Measurements from ENCODE around the gene DLL3. TPM values are rescaled to one million over a fixed set of nuclear protein-coding genes. Genes with fewer than 3 reads are reported as not detected.

Gene DLL3
- total and polyA plus RNA-seq, 2 experiments from 2014 or later: 1.1 to 1.6 TPM

- Histone ChIP-seq H3K27ac (no peak overlapping the region), H3K36me3 (replicated peaks; ENCODE audit: insufficient read depth, low read depth) (no peaks in the 10 kb centered on the region), H3K9me3 (ENCODE audit: low read depth) (no peaks in the 10 kb centered on the region), H2AFZ (no peak overlapping the region), H3K9me2 (replicated peaks; ENCODE audit: insufficient read depth) (no peaks in the 10 kb centered on the region), H3K27me3 (no peaks in the 10 kb centered on the region), H3K4me2 (no peak overlapping the region), H3K79me2 (no peaks in the 10 kb centered on the region), H3K4me3 (no peak overlapping the region), H3K4me1 (ENCODE audit: insufficient read depth) (no peaks in the 10 kb centered on the region), H4K20me1 (ENCODE audit: insufficient read depth, poor library complexity, severe bottlenecking) (no peaks in the 10 kb centered on the region)
- no peak for DNase-seq (ENCODE audit: low spot score)
- TF ChIP-seq EZH2phosphoT487 (IDR thresholded peaks at IDR 0.05; ENCODE audit: low read depth, severe bottlenecking, unreplicated experiment) (no peak), CTCF (IDR thresholded peaks at IDR 0.05; ENCODE audit: poor library complexity) (no peak), EZH2 (IDR thresholded peaks at IDR 0.05; ENCODE audit: borderline replicate concordance) (no peak)
- 97% methylated on average over 18 of the region's 18 CpGs for WGBS (ENCODE audit: low lambda C conversion rate, missing lambda C conversion rate)
Measured at GRCh38 chr19:39465956-39466747, 32.6 kb upstream of the DLL3 start.

GRCh38 chr19:39467941-39468340 lies 30.8 kb upstream of the DLL3 start:
- no peak overlapping the region for H3K4me2 ChIP-seq
- no peaks in the 10 kb centered on the region for H3K79me2 ChIP-seq
- TF ChIP-seq EZH2phosphoT487 (IDR thresholded peaks at IDR 0.05; ENCODE audit: low read depth, severe bottlenecking, unreplicated experiment) (no peak), CTCF (IDR thresholded peaks at IDR 0.05; ENCODE audit: poor library complexity) (no peak), EZH2 (IDR thresholded peaks at IDR 0.05; ENCODE audit: borderline replicate concordance) (no peak)
- 93% methylated on average over 7 of the region's 7 CpGs for WGBS (ENCODE audit: low lambda C conversion rate, missing lambda C conversion rate)
- no peaks in the 10 kb centered on the region for H3K9me2 ChIP-seq (replicated peaks; ENCODE audit: insufficient read depth)
- H3K9me3 ChIP-seq (ENCODE audit: low read depth): no peaks in the 10 kb centered on the region
- no peak for DNase-seq (ENCODE audit: low spot score)
- no peak overlapping the region for H3K4me3 ChIP-seq
- H3K36me3 ChIP-seq (replicated peaks; ENCODE audit: insufficient read depth, low read depth): no peaks in the 10 kb centered on the region
- H3K4me1 ChIP-seq (ENCODE audit: insufficient read depth): no peaks in the 10 kb centered on the region
- no peaks in the 10 kb centered on the region for H4K20me1 ChIP-seq (ENCODE audit: insufficient read depth, poor library complexity, severe bottlenecking)
- no peaks in the 10 kb centered on the region for H3K27me3 ChIP-seq
- H2AFZ ChIP-seq: no peak overlapping the region
- no peak overlapping the region for H3K27ac ChIP-seq

GRCh38 chr19:39469036-39469435 lies 29.7 kb upstream of the DLL3 start:
- H3K27ac ChIP-seq: no peak overlapping the region
- H3K27me3 ChIP-seq: no peaks in the 10 kb centered on the region
- H3K4me2 ChIP-seq: no peak overlapping the region
- no peaks in the 10 kb centered on the region for H3K9me2 ChIP-seq (replicated peaks; ENCODE audit: insufficient read depth)
- H2AFZ ChIP-seq: no peak overlapping the region
- no peaks in the 10 kb centered on the region for H3K36me3 ChIP-seq (replicated peaks; ENCODE audit: insufficient read depth, low read depth)
- no peaks in the 10 kb centered on the region for H4K20me1 ChIP-seq (ENCODE audit: insufficient read depth, poor library complexity, severe bottlenecking)
- H3K4me3 ChIP-seq: no peak overlapping the region
- DNase-seq (ENCODE audit: low spot score): no peak
- no peak for TF ChIP-seq EZH2phosphoT487 (IDR thresholded peaks at IDR 0.05; ENCODE audit: low read depth, severe bottlenecking, unreplicated experiment)
- H3K79me2 ChIP-seq: no peaks in the 10 kb centered on the region
- no peaks in the 10 kb centered on the region for H3K4me1 ChIP-seq (ENCODE audit: insufficient read depth)
- WGBS (ENCODE audit: low lambda C conversion rate, missing lambda C conversion rate): 92% methylated on average over 11 of the region's 11 CpGs
- H3K9me3 ChIP-seq (ENCODE audit: low read depth): no peaks in the 10 kb centered on the region

- Histone ChIP-seq H2AFZ (no peak overlapping the region), H3K4me1 (ENCODE audit: insufficient read depth) (no peaks in the 10 kb centered on the region), H3K36me3 (replicated peaks; ENCODE audit: insufficient read depth, low read depth) (no peaks in the 10 kb centered on the region), H3K27ac (no peak overlapping the region), H3K4me3 (no peak overlapping the region), H3K9me2 (replicated peaks; ENCODE audit: insufficient read depth) (no peaks in the 10 kb centered on the region), H3K4me2 (no peak overlapping the region), H3K79me2 (no peaks in the 10 kb centered on the region), H4K20me1 (ENCODE audit: insufficient read depth, poor library complexity, severe bottlenecking) (no peaks in the 10 kb centered on the region), H3K27me3 (no peaks in the 10 kb centered on the region), H3K9me3 (ENCODE audit: low read depth) (no peaks in the 10 kb centered on the region)
- 81% methylated on average over 6 of the region's 6 CpGs for WGBS (ENCODE audit: low lambda C conversion rate, missing lambda C conversion rate)
- DNase-seq (ENCODE audit: low spot score): no peak
- TF ChIP-seq EZH2 (IDR thresholded peaks at IDR 0.05; ENCODE audit: borderline replicate concordance): no peak
- TF ChIP-seq CTCF (IDR thresholded peaks at IDR 0.05; ENCODE audit: poor library complexity): no peak
- TF ChIP-seq EZH2phosphoT487 (IDR thresholded peaks at IDR 0.05; ENCODE audit: low read depth, severe bottlenecking, unreplicated experiment): no peak
Measured at GRCh38 chr19:39469567-39469966, 29.2 kb upstream of the DLL3 start.

Measured in hepatocyte (in vitro differentiated cells).